Limb (tissue), 2 donors: ENCODE results near the gene JARID2.

Source experiments
- DNase-seq, 2 donors: peaks; one replicate each; pipeline ENCODE4 v3.0.0-alpha.2; 2016; ENCODE audit errors: extremely low spot score in 2 of 2

The JARID2 gene

GRCh38 chr6:15246666-15247499, 1.0 kb downstream of the JARID2 start:
- DNase-seq: no peak

- DNase-seq: peak; percentile 45 to 86
These were observed 1.9 kb downstream of the JARID2 start for GRCh38 chr6:15247500-15248450.

- DNase-seq: peak; percentile 89 to 96
These were observed 2.8 kb downstream of the JARID2 start for GRCh38 chr6:15248451-15249370.

GRCh38 chr6:15249371-15250019, 3.6 kb downstream of the JARID2 start:
- DNase-seq: no peak

GRCh38 chr6:15250187-15251168, 4.6 kb downstream of the JARID2 start:
- no peak for DNase-seq

GRCh38 chr6:15252195-15252594, 6.3 kb downstream of the JARID2 start:
- DNase-seq: no peak

GRCh38 chr6:15253203-15254022, 7.5 kb downstream of the JARID2 start:
- DNase-seq: no peak

- no peak for DNase-seq
These were observed 8.5 kb downstream of the JARID2 start for GRCh38 chr6:15254070-15254975.

GRCh38 chr6:15255481-15255880, 9.6 kb downstream of the JARID2 start:
- peak in 1 of 2 donors; percentile 48 for DNase-seq

- no peak for DNase-seq
These were observed 10.1 kb downstream of the JARID2 start for GRCh38 chr6:15255909-15256395.

- DNase-seq: peak in 1 of 2 donors; percentile 26
These were observed 10.8 kb downstream of the JARID2 start for GRCh38 chr6:15256538-15257271.

GRCh38 chr6:15257357-15258132, 11.7 kb downstream of the JARID2 start:
- no peak for DNase-seq

- no peak for DNase-seq
These were observed 13.9 kb downstream of the JARID2 start for GRCh38 chr6:15259766-15260098.

GRCh38 chr6:15260099-15260821, 14.4 kb downstream of the JARID2 start:
- no peak for DNase-seq

GRCh38 chr6:15263780-15264374, 18.0 kb downstream of the JARID2 start:
- no peak for DNase-seq
